Stimulated activated CD8-positive, alpha-beta memory T cell treated with anti-CD3 and anti-CD28 coated beads, Interleukin-12 subunit alpha, Interleukin-12 subunit beta, amount 100 ng/mL, for 24 hours (primary cell): ENCODE results near the gene DOK5.
"Not testable (repeated sequence)": the region's sequence is repeated elsewhere in the genome, so short reads cannot be mapped to it uniquely, and the experiment has no call there.

ENCODE experiments used
- DNase-seq: peaks from one replicate; pipeline ENCODE4 v3.0.0-alpha.2; 2020; ENCODE audit errors: extremely low read depth

DOK5 gene

GRCh38 chr20:54475334-54476168 lies at the start of gene DOK5:
TSS of gene DOK5 (plus strand) at chr20:54475593. CDS start at chr20:54475947, 354 bp downstream.
- no peak for DNase-seq

GRCh38 chr20:54429364-54429763 lies 46.0 kb upstream of the DOK5 start:
- DNase-seq = no peak

GRCh38 chr20:54431156-54431944 lies 44.0 kb upstream of the DOK5 start:
- no peak for DNase-seq

- no peak for DNase-seq
Measured at GRCh38 chr20:54432966-54433365, 42.4 kb upstream of the DOK5 start.

- DNase-seq = no peak
Measured at GRCh38 chr20:54433636-54434035, 41.8 kb upstream of the DOK5 start.

- no peak for DNase-seq
Measured at GRCh38 chr20:54434196-54434595, 41.2 kb upstream of the DOK5 start.

GRCh38 chr20:54435015-54435414 lies 40.4 kb upstream of the DOK5 start:
- no peak for DNase-seq

- not testable (repeated sequence) for DNase-seq
Measured at GRCh38 chr20:54436410-54436809, 39.0 kb upstream of the DOK5 start.

- no peak for DNase-seq
Measured at GRCh38 chr20:54438166-54438565, 37.2 kb upstream of the DOK5 start.

GRCh38 chr20:54450207-54450606 lies 25.2 kb upstream of the DOK5 start:
- DNase-seq = no peak

GRCh38 chr20:54451171-54451570 lies 24.2 kb upstream of the DOK5 start:
- DNase-seq = no peak

GRCh38 chr20:54452277-54452676 lies 23.1 kb upstream of the DOK5 start:
- DNase-seq = no peak

GRCh38 chr20:54454982-54455381 lies 20.4 kb upstream of the DOK5 start:
- DNase-seq = no peak

GRCh38 chr20:54456423-54456822 lies 19.0 kb upstream of the DOK5 start:
- no peak for DNase-seq

GRCh38 chr20:54456961-54457360 lies 18.4 kb upstream of the DOK5 start:
- DNase-seq = no peak

GRCh38 chr20:54458219-54458618 lies 17.2 kb upstream of the DOK5 start:
- DNase-seq = no peak

- no peak for DNase-seq
Measured at GRCh38 chr20:54459279-54459678, 16.1 kb upstream of the DOK5 start.

- DNase-seq = no peak
Measured at GRCh38 chr20:54464003-54464402, 11.4 kb upstream of the DOK5 start.

- no peak for DNase-seq
Measured at GRCh38 chr20:54466127-54466526, 9.3 kb upstream of the DOK5 start.

GRCh38 chr20:54467622-54468021 lies 7.8 kb upstream of the DOK5 start:
- no peak for DNase-seq

GRCh38 chr20:54468082-54468481 lies 7.3 kb upstream of the DOK5 start:
- no peak for DNase-seq

- no peak for DNase-seq
Measured at GRCh38 chr20:54469293-54469692, 6.1 kb upstream of the DOK5 start.

GRCh38 chr20:54469952-54470351 lies 5.4 kb upstream of the DOK5 start:
- no peak for DNase-seq
